ENCODE data around the gene NXF1.

GRCh38 chr11:62830904-62831519 lies 25.8 kb upstream of the NXF1 start:
- TF ChIP-seq ZNF274 (IDR thresholded peaks at IDR 0.05; ENCODE audit: low read depth, low read length): no peak
- no peak for TF ChIP-seq YY1 (IDR thresholded peaks at IDR 0.05; ENCODE audit: insufficient read depth, insufficient read length)
